NOMO-1 (cell line): ENCODE measurements around the gene FAM3B.

Experiments used
- DNase-seq, 2 experiments: peaks; one replicate each; lab custom pipeline; 2025; ENCODE audit not compliant: unreplicated experiment in 2 of 2; lab: John Stamatoyannopoulos, UW

The FAM3B gene

DNA sequence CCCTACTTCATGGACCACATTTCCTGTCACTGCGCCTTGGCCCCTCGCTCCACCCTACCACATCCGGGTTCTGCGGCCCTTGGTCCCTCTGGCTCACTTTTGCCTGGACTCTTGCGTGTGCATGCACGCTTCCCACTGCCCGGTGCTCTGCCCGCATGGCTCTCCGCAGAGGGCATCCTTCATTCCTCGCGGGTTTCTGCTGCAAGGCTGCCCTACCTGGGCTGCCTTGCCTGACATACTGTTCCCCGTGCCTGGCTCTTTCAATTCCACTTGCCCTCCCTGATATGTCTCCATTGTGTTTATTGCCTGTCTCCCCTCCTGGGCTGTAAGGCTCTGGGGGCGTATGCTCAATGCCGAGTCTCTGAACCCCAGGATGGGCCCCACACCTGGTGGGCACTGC, 71.7 kb downstream of the FAM3B start:
- DNase-seq, result no peak

DNA sequence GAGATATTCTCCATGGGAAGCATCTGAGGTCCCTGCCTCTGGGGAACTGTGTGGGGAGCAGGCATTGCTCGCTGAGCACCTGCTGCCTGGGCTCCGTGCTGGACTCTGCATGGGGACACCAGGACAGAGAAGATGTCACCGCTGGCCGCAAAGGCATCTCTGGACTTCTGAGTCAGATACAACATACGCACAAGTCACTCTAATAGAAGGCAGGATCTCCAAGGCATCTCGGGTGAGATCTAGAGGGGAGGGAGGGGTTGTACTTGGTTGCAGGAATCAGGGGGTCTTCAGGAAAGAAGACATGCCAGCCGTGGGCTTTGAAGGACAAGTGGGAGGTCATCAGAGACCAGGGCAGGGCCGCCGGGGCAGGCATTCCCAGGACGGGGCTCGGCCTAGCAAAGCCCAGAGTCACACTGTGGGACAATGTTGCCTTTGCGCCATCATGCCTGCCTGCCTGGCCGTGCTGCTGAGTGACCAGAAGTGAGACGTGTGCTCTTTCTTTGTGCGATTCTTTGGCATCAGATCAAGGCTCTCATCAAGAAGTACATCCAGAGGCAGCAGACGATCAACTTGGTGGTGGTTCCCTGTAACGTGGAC, 73.5 kb downstream of the FAM3B start:
- DNase-seq, result no peak

DNA sequence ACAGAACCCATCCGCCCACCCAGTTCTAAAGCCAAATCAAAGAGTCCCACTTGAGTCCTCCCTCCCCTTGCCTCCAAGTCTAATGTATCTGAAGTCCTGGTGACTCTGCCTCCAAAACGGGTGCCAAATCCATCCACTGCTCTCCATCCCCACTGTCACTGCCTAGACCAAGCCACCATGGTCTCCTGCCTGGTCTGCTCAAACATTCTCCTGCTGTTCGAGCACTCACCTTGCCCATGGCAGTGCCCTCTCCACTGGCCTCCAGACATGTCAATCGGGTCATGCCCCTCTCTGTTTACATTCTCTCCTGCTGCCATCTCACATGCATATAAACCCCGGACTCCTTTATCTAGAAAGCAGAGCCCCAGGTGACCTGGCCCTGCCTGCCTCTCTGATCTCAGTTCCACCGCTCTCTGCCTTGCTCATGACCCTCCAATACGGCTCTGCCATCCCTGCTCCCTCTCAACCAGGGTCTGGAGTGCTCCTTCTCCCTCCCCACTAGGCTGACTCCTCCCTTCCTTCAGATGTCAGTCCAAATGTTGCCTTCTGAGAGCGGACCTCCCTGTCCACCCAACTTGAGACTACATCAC, 77.4 kb downstream of the FAM3B start:
- DNase-seq, result no peak

DNA sequence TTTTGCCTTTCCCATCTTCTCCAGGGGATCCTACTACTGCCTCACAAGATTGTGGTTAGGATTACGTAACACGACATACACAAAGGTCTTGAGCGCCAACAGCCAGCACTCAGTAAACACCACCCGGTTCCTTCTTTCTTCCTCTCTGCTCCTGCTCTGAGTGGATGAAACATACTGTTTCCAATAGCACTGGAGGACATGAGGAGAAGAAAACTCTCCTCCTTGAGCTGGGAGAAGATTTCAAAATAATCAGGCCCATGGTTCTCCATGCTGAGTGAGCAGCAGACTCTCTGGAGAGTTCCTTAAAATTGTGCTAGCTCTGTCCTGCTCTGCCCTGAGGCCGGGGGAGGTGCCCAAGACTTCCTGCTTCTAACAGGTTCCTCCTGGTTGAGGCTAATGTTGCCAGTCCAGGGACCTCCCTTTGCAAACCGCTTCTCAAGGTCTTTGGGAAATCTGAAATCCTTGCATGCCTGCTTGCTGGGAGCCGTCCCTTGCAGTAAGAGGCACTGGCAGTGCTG, 80.0 kb downstream of the FAM3B start:
- peak; percentile 66 to 75 for DNase-seq

DNA sequence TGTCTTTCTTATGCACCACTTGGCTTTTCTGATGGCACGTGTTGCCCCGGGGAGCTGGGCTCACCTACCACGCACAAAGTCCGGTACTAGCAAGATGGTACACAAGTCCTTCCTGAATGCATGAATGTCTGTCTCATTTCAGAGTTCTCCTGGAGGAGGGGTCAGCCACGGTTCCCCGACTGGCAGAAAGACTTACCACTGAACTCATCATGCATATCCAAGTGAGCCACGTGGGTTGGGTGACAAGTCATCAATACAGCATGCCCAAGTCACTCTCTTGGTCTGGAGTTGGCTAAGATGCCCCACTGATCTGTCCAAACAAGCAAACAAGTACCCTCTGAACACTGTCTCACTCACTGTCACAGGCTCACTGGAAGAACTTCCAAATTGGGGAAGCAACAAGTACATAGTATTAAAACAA, 80.9 kb downstream of the FAM3B start:
- DNase-seq, result peak in 1 of 2 experiments; percentile 17

DNA sequence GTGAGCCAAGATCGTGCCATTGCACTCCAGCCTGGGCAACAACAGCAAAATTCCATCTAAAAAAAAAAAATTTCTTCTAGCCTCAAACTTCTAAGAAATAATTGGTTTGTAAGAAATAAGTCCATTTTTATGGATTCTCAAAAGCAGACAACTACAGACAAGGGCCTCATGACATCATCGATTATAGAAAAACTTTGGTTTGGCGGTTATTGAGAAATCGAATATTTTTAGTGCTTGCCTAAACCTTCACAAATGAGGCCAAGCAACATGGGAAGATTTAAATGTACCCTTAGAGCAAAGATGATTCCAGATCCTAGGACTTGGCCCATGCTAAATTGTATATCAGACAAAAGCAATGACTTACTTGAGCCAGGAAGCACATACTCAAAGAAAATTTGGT, 81.7 kb downstream of the FAM3B start:
- peak in 1 of 2 experiments; percentile 2 for DNase-seq

DNA sequence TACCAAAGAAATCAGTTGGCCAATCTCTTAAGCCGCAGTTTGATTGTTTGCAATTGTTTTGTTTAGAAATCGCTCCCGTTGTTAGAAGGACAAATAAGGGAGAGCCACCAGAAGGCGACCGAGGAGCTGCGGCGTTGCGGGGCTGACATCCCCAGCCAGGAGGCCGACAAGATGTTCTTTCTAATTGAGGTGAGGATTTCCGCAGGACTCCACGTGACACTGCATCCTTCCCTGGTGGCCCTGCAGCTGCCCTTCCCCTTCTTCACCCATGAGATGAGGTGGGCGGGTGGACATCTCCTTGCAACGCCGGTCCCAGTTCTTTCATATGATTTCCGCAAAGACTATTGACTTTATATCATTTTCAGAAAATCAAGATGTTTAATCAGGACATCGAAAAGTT, 82.2 kb downstream of the FAM3B start:
- no peak for DNase-seq

DNA sequence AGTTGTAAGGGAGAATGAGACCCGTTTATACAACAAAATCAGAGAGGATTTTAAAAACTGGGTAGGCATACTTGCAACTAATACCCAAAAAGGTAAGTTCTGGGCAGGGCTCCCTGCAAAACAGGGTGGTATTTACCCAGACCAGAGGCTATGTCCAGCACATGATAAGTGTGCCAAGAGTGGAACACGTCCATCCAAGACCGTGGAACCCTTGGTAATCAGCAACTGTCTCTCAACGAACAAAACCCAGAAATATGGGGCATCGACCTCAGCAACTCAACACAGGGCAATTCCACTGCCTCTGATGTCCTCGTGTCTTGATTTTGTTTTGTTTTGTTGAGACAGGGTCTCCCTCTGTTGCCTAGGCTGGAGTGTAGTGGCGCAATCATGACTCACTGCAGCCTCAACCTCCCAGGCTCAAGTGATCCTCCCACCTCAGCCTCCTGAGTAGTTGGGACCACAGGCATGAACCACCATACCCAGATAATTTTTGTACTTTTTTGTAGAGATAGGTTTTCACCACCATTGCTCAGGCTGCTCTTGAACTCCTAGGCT, 82.7 kb downstream of the FAM3B start:
- no peak for DNase-seq

DNA sequence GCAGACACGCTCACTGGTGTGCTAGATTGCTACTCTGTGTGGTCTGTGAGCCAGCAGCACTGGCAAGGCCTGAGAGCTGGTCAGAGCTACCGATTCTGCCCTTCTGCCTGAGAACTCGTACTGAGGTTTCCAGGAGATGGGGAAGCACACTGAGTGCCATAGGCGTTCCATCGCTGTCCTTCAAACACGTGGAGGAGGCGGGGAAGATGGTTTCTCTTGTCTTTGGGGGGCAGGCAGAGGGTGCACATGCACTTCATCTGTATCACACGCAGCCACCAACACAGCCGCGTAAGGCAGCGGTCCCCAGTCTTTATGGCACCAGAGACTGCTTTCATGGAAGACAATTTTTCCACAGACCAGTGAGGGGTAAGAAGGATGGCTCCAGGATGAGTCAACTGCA, 85.6 kb downstream of the FAM3B start:
- DNase-seq, result no peak

DNA sequence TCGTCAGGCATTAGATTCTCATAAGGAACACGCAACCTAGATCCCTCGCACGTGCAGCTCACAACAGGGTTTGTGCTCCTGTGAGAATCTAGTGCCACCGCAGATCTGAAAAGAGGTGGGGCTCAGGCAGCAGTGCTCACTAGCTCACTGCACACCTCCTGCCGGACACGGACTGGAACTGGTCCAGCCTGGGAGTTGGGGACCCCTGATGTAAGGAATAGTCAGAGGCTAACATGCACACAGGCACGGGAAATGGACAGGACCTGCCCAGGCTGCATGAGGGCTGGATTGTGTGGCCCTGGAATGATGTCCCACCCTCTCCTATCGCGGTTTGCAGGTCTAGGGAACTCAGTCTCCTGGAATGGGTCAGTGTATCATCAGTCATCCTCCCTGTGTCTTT, 86.2 kb downstream of the FAM3B start:
- DNase-seq, result no peak

DNA sequence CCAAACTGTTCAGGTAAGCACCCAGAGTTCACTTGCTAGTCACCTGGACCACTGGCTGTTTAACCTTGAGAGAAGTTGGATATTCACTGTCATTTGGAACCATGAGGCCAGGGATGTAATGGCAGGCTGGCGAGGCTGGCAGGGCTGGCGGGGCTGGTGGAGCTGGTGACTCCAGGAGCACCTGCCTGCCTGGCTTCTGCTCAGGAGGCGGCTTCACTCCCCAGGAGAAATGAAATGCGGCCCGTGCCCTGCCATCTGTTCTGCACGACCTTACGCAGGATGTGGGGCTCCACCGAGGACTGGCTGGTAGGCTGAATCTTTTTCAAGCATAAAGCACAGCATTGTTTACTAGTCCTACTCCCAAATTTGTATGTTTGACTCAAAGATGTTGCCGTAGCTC, 86.7 kb downstream of the FAM3B start:
- no peak for DNase-seq

DNA sequence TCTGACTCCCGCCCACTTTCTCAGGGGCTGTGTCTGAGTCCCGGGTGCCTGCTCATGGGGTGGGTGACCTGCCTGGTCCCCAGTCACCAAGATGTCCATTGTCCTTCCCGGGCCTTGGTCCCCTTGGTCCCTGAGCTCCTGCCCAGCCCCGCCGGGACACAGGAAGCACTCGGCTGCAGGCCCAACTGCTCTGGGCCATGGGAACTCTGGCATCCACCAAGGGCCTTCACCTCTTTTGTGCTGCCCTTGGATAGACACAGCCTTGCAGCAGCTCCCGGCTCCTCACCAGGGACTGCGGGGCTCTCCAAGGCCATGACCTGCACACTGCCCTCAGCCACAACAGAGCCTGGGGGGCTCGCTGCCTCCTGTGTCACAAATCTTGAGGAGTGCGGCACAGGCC, 87.4 kb downstream of the FAM3B start:
- DNase-seq, result no peak

DNA sequence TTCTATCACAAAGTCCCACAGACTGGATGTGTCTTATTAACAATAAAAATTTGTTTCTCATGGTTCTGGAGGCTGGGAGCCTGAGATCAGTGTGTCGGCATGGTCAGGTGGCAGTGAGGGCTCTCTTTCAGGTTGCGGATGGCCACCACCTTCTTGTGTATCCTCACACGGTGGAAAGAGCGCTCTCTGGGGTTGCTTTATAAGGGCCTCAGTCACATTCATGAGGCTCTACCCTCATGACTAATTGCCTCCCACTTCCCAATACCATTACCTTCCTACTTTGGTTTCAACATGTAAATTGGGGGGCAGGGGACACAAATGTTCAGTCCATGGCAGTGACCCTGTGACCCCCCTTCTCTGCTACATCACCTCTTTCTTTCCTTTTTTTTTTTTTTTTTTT, 88.7 kb downstream of the FAM3B start:
- no peak for DNase-seq

DNA sequence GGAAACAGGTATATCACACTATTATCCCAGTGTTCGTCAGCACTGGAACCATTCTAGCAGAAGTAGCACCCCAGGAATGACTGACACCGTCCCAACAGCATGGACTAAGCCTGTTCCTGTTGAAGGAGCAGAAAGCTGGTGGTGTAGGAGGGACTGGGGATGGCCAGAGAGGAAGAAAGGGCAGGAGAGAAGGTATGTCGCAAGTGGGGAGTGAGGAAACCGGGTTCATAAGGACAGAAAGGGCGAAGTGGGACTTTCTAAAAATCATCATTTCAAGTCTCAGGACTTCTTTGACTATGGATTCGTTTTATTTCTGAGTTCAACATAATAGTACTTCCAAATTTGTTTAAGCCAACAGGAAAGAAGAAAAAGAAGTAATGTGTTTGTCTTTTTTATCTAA, 89.7 kb downstream of the FAM3B start:
- no peak for DNase-seq
